ENCODE measurements around the gene NMU. TPM values are rescaled to one million over a fixed set of nuclear protein-coding genes. Genes with fewer than 3 reads are reported as not detected.

The NMU gene
- total and polyA plus RNA-seq, 2 experiments from 2014 or later = 1.3 to 3.4 TPM

- no peak for DNase-seq (ENCODE audit: low read depth in 1 of 2, low spot score in 1 of 2)
- Histone ChIP-seq H3K9me3 (ENCODE audit: low read depth) (no peaks in the 10 kb centered on the region), H3K27ac (no peak overlapping the region), H3K27me3 (no peaks in the 10 kb centered on the region), H3K36me3 (no peaks in the 10 kb centered on the region), H3K4me1 (ENCODE audit: low read depth) (no peaks in the 10 kb centered on the region), H3K4me3 (no peak overlapping the region)
- TF ChIP-seq CTCF (IDR thresholded peaks at IDR 0.05; ENCODE audit: low read depth, low read length) = no peak
These were observed 60.6 kb downstream of the NMU start for GRCh38 chr4:55575513-55575912.

- Histone ChIP-seq H3K4me3 (no peak overlapping the region), H3K27ac (no peak overlapping the region), H3K36me3 (no peaks in the 10 kb centered on the region), H3K4me1 (ENCODE audit: low read depth) (no peaks in the 10 kb centered on the region), H3K27me3 (no peaks in the 10 kb centered on the region), H3K9me3 (ENCODE audit: low read depth) (no peaks in the 10 kb centered on the region)
- no peak for TF ChIP-seq CTCF (IDR thresholded peaks at IDR 0.05; ENCODE audit: low read depth, low read length)
- DNase-seq (ENCODE audit: low read depth in 1 of 2, low spot score in 1 of 2) = no peak
These were observed 61.8 kb downstream of the NMU start for GRCh38 chr4:55574252-55574651.

GRCh38 chr4:55571806-55572205 is 64.3 kb downstream of the NMU start:
- no peak for DNase-seq (ENCODE audit: low read depth in 1 of 2, low spot score in 1 of 2)
- Histone ChIP-seq H3K9me3 (ENCODE audit: low read depth) (no peaks in the 10 kb centered on the region), H3K36me3 (no peaks in the 10 kb centered on the region), H3K27me3 (no peaks in the 10 kb centered on the region), H3K4me1 (ENCODE audit: low read depth) (no peaks in the 10 kb centered on the region), H3K4me3 (no peak overlapping the region), H3K27ac (no peak overlapping the region)
- no peak for TF ChIP-seq CTCF (IDR thresholded peaks at IDR 0.05; ENCODE audit: low read depth, low read length)

- Histone ChIP-seq H3K4me3 (no peak overlapping the region), H3K36me3 (no peaks in the 10 kb centered on the region), H3K27ac (no peak overlapping the region), H3K9me3 (ENCODE audit: low read depth) (no peaks in the 10 kb centered on the region), H3K4me1 (ENCODE audit: low read depth) (no peaks in the 10 kb centered on the region), H3K27me3 (no peaks in the 10 kb centered on the region)
- TF ChIP-seq CTCF (IDR thresholded peaks at IDR 0.05; ENCODE audit: low read depth, low read length) = no peak
- no peak for DNase-seq (ENCODE audit: low read depth in 1 of 2, low spot score in 1 of 2)
These were observed 67.1 kb downstream of the NMU start for GRCh38 chr4:55568905-55569504.

- Histone ChIP-seq H3K9me3 (ENCODE audit: low read depth) (no peaks in the 10 kb centered on the region), H3K27me3 (no peaks in the 10 kb centered on the region), H3K4me3 (no peak overlapping the region), H3K27ac (no peak overlapping the region), H3K4me1 (ENCODE audit: low read depth) (no peaks in the 10 kb centered on the region), H3K36me3 (no peaks in the 10 kb centered on the region)
- no peak for DNase-seq (ENCODE audit: low read depth in 1 of 2, low spot score in 1 of 2)
- TF ChIP-seq CTCF (IDR thresholded peaks at IDR 0.05; ENCODE audit: low read depth, low read length) = no peak
These were observed 74.2 kb downstream of the NMU start for GRCh38 chr4:55561889-55562288.
